Measurements from ENCODE around the gene PLG.
"Not testable (repeated sequence)": the region's sequence is repeated elsewhere in the genome, so short reads cannot be mapped to it uniquely, and the experiment has no call there.

PLG gene

GRCh38 chr6:160767647-160768019, 65.6 kb downstream of the PLG start:
- DNase-seq, result no peak
- Histone ChIP-seq H3K4me3 (ENCODE audit: insufficient read depth, low read depth, low read length, poor library complexity, severe bottlenecking) (no peak overlapping the region), H3K9me3 (ENCODE audit: control insufficient read depth, low read length) (no peaks in the 10 kb centered on the region), H3K36me3 (ENCODE audit: control insufficient read depth, insufficient read depth, low read length) (no peaks in the 10 kb centered on the region), H3K27ac (ENCODE audit: insufficient read depth, low read length, poor library complexity, severe bottlenecking) (no peak overlapping the region), H3K4me1 (ENCODE audit: control insufficient read depth, insufficient read depth, low read length, poor library complexity, severe bottlenecking) (no peaks in the 10 kb centered on the region), H3K27me3 (replicated peaks; ENCODE audit: control insufficient read depth, insufficient read depth, low read length, poor library complexity, severe bottlenecking) (peaks cover 2% of the 10 kb centered on the region)

- Histone ChIP-seq H3K27me3 (replicated peaks; ENCODE audit: control insufficient read depth, insufficient read depth, low read length, poor library complexity, severe bottlenecking) (peaks cover 2% of the 10 kb centered on the region), H3K4me3 (ENCODE audit: insufficient read depth, low read depth, low read length, poor library complexity, severe bottlenecking) (no peak overlapping the region), H3K27ac (ENCODE audit: insufficient read depth, low read length, poor library complexity, severe bottlenecking) (no peak overlapping the region), H3K36me3 (ENCODE audit: control insufficient read depth, insufficient read depth, low read length) (no peaks in the 10 kb centered on the region), H3K9me3 (ENCODE audit: control insufficient read depth, low read length) (no peaks in the 10 kb centered on the region), H3K4me1 (ENCODE audit: control insufficient read depth, insufficient read depth, low read length, poor library complexity, severe bottlenecking) (no peaks in the 10 kb centered on the region)
- DNase-seq, result no peak
These were observed 66.1 kb downstream of the PLG start for GRCh38 chr6:160768101-160768500.

- Histone ChIP-seq H3K4me1 (ENCODE audit: control insufficient read depth, insufficient read depth, low read length, poor library complexity, severe bottlenecking) (no peaks in the 10 kb centered on the region), H3K27me3 (replicated peaks; ENCODE audit: control insufficient read depth, insufficient read depth, low read length, poor library complexity, severe bottlenecking) (no peaks in the 10 kb centered on the region), H3K4me3 (ENCODE audit: insufficient read depth, low read depth, low read length, poor library complexity, severe bottlenecking) (no peak overlapping the region), H3K9me3 (ENCODE audit: control insufficient read depth, low read length) (no peaks in the 10 kb centered on the region), H3K27ac (ENCODE audit: insufficient read depth, low read length, poor library complexity, severe bottlenecking) (no peak overlapping the region), H3K36me3 (ENCODE audit: control insufficient read depth, insufficient read depth, low read length) (no peaks in the 10 kb centered on the region)
- no peak for DNase-seq
These were observed 72.4 kb downstream of the PLG start for GRCh38 chr6:160774399-160774798.

GRCh38 chr6:160775792-160776580, 73.9 kb downstream of the PLG start:
- Histone ChIP-seq H3K27me3 (replicated peaks; ENCODE audit: control insufficient read depth, insufficient read depth, low read length, poor library complexity, severe bottlenecking) (no peaks in the 10 kb centered on the region), H3K4me3 (ENCODE audit: insufficient read depth, low read depth, low read length, poor library complexity, severe bottlenecking) (no peak overlapping the region), H3K4me1 (ENCODE audit: control insufficient read depth, insufficient read depth, low read length, poor library complexity, severe bottlenecking) (no peaks in the 10 kb centered on the region), H3K9me3 (ENCODE audit: control insufficient read depth, low read length) (no peaks in the 10 kb centered on the region), H3K27ac (ENCODE audit: insufficient read depth, low read length, poor library complexity, severe bottlenecking) (no peak overlapping the region), H3K36me3 (ENCODE audit: control insufficient read depth, insufficient read depth, low read length) (no peaks in the 10 kb centered on the region)
- no peak for DNase-seq

GRCh38 chr6:160779095-160779494, 77.1 kb downstream of the PLG start:
- H3K36me3 ChIP-seq (ENCODE audit: control insufficient read depth, insufficient read depth, low read length); H3K4me3 ChIP-seq (ENCODE audit: insufficient read depth, low read depth, low read length, poor library complexity, severe bottlenecking); H3K4me1 ChIP-seq (ENCODE audit: control insufficient read depth, insufficient read depth, low read length, poor library complexity, severe bottlenecking); DNase-seq; H3K9me3 ChIP-seq (ENCODE audit: control insufficient read depth, low read length); H3K27ac ChIP-seq (ENCODE audit: insufficient read depth, low read length, poor library complexity, severe bottlenecking); H3K27me3 ChIP-seq (replicated peaks; ENCODE audit: control insufficient read depth, insufficient read depth, low read length, poor library complexity, severe bottlenecking): not testable (repeated sequence)

GRCh38 chr6:160780656-160781055, 78.6 kb downstream of the PLG start:
- not testable (repeated sequence) for DNase-seq; H3K9me3 ChIP-seq (ENCODE audit: control insufficient read depth, low read length); H3K36me3 ChIP-seq (ENCODE audit: control insufficient read depth, insufficient read depth, low read length); H3K27ac ChIP-seq (ENCODE audit: insufficient read depth, low read length, poor library complexity, severe bottlenecking); H3K4me1 ChIP-seq (ENCODE audit: control insufficient read depth, insufficient read depth, low read length, poor library complexity, severe bottlenecking); H3K4me3 ChIP-seq (ENCODE audit: insufficient read depth, low read depth, low read length, poor library complexity, severe bottlenecking); H3K27me3 ChIP-seq (replicated peaks; ENCODE audit: control insufficient read depth, insufficient read depth, low read length, poor library complexity, severe bottlenecking)

- Histone ChIP-seq H3K27me3 (replicated peaks; ENCODE audit: control insufficient read depth, insufficient read depth, low read length, poor library complexity, severe bottlenecking) (no peaks in the 10 kb centered on the region), H3K36me3 (ENCODE audit: control insufficient read depth, insufficient read depth, low read length) (no peaks in the 10 kb centered on the region), H3K4me1 (ENCODE audit: control insufficient read depth, insufficient read depth, low read length, poor library complexity, severe bottlenecking) (no peaks in the 10 kb centered on the region), H3K4me3 (ENCODE audit: insufficient read depth, low read depth, low read length, poor library complexity, severe bottlenecking) (no peak overlapping the region), H3K9me3 (ENCODE audit: control insufficient read depth, low read length) (no peaks in the 10 kb centered on the region), H3K27ac (ENCODE audit: insufficient read depth, low read length, poor library complexity, severe bottlenecking) (no peak overlapping the region)
- no peak for DNase-seq
These were observed 79.3 kb downstream of the PLG start for GRCh38 chr6:160781298-160781697.

- Histone ChIP-seq H3K36me3 (ENCODE audit: control insufficient read depth, insufficient read depth, low read length) (no peaks in the 10 kb centered on the region), H3K4me1 (ENCODE audit: control insufficient read depth, insufficient read depth, low read length, poor library complexity, severe bottlenecking) (no peaks in the 10 kb centered on the region), H3K27me3 (replicated peaks; ENCODE audit: control insufficient read depth, insufficient read depth, low read length, poor library complexity, severe bottlenecking) (no peaks in the 10 kb centered on the region), H3K9me3 (ENCODE audit: control insufficient read depth, low read length) (no peaks in the 10 kb centered on the region), H3K27ac (ENCODE audit: insufficient read depth, low read length, poor library complexity, severe bottlenecking) (no peak overlapping the region), H3K4me3 (ENCODE audit: insufficient read depth, low read depth, low read length, poor library complexity, severe bottlenecking) (no peak overlapping the region)
- no peak for DNase-seq
These were observed 80.2 kb downstream of the PLG start for GRCh38 chr6:160782228-160782627.

- DNase-seq, result no peak
- H3K36me3 ChIP-seq (ENCODE audit: control insufficient read depth, insufficient read depth, low read length), result no peaks in the 10 kb centered on the region
- H3K27me3 ChIP-seq (replicated peaks; ENCODE audit: control insufficient read depth, insufficient read depth, low read length, poor library complexity, severe bottlenecking), result no peaks in the 10 kb centered on the region
- no peak overlapping the region for H3K27ac ChIP-seq (ENCODE audit: insufficient read depth, low read length, poor library complexity, severe bottlenecking)
- no peak overlapping the region for H3K4me3 ChIP-seq (ENCODE audit: insufficient read depth, low read depth, low read length, poor library complexity, severe bottlenecking)
- no peaks in the 10 kb centered on the region for H3K4me1 ChIP-seq (ENCODE audit: control insufficient read depth, insufficient read depth, low read length, poor library complexity, severe bottlenecking)
- H3K9me3 ChIP-seq (ENCODE audit: control insufficient read depth, low read length), result no peaks in the 10 kb centered on the region
These were observed 81.7 kb downstream of the PLG start for GRCh38 chr6:160783741-160784140.

GRCh38 chr6:160788126-160788525, 86.1 kb downstream of the PLG start:
- not testable (repeated sequence) for H3K4me3 ChIP-seq (ENCODE audit: insufficient read depth, low read depth, low read length, poor library complexity, severe bottlenecking); H3K4me1 ChIP-seq (ENCODE audit: control insufficient read depth, insufficient read depth, low read length, poor library complexity, severe bottlenecking); H3K27ac ChIP-seq (ENCODE audit: insufficient read depth, low read length, poor library complexity, severe bottlenecking); H3K36me3 ChIP-seq (ENCODE audit: control insufficient read depth, insufficient read depth, low read length); DNase-seq; H3K9me3 ChIP-seq (ENCODE audit: control insufficient read depth, low read length); H3K27me3 ChIP-seq (replicated peaks; ENCODE audit: control insufficient read depth, insufficient read depth, low read length, poor library complexity, severe bottlenecking)
